Stimulated activated CD4-positive, alpha-beta T cell treated with anti-CD3 and anti-CD28 coated beads, Interleukin-12 subunit alpha, Interleukin-12 subunit beta, amount 100 ng/mL, for 24 hours (primary cell): ENCODE measurements around the gene SDCCAG8.

Experiments
- DNase-seq, 2 experiments: peaks; one replicate each; pipeline ENCODE4 v3.0.0-alpha.2; 2020; ENCODE audit warnings: low read depth in 2 of 2

SDCCAG8 gene

DNA sequence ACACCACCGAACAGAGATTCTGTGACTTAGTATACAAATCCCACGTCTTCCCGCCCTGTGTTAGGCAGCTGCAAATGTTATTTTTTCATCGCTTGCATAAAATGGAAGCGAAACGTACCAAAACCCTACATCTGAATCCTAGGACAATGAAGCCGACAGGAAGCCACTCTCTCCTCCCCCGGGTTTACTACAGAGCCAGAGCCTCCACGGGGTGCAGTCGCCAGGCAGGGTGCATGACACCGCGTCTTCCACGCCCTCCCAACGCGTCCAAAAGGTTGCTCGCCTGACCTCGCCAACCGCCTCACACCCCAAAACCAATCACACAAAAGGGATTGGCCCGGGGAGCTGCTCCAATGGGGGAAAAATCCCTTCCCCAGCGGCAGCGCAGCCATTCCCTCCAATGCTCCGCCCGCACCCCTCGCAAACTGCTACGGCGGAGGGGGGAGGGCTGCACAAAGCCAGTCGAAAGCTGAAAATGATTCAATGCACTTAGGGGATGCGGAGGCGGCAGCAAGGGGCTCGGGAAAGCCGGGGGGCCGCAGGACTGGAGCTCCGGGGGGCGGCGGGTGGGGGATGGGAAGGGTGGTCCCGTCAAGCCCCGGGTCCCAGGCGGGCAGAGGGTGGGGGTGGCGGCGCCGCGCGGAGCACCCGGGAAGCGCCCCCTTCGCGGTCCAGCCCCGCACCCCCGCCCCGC is 1.5 kb upstream of the SDCCAG8 start:
- DNase-seq = peak; percentile 41 to 55

GRCh38 chr1:243254927-243255790 is 682 bp upstream of the SDCCAG8 start, which contains the start of gene CEP170:
Gene CEP170, minus strand, starts transcription at chr1:243255281. Its CDS starts 30,001 bp downstream, at chr1:243225280.
- DNase-seq = peak; percentile 80 to 87

DNA sequence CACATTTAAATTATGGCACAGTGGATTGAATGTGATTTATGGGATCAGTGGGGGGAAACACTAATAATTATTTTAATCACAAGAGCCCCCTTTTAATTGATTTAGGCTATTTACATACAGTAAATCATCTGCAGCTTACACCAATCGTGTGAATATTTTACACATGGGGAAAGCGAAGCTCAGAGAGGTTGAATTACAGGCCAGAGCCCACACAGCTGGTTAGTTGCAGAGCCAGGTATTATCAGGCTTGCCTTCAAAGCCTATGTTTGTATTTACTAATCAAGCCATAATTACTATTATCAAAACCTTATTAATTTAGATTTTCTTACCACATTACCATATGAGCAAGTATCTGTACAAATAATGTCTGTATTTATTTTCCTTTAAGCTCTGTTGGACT is 749 bp downstream of the SDCCAG8 start:
- no peak for DNase-seq

DNA sequence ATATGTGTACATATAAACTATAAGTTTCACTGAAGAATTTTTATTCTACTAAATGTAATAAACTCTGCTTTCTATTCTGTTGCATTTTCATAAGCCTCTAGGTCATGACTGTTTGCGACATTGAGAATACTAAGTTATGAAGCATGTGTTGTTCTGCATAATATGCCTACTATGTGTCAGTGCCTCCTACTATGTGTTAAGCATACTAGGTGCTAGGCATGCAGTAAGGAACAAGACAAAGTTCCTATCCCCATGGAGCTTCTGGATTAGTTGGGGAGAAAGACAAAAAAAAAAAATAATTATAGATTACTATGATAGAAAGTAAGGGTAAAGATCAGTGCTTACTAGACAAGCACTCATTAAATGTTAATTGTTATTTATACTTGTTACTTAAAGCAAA is 1.3 kb downstream of the SDCCAG8 start:
- DNase-seq = no peak

GRCh38 chr1:243258731-243259130 is 2.9 kb downstream of the SDCCAG8 start:
- no peak for DNase-seq

DNA sequence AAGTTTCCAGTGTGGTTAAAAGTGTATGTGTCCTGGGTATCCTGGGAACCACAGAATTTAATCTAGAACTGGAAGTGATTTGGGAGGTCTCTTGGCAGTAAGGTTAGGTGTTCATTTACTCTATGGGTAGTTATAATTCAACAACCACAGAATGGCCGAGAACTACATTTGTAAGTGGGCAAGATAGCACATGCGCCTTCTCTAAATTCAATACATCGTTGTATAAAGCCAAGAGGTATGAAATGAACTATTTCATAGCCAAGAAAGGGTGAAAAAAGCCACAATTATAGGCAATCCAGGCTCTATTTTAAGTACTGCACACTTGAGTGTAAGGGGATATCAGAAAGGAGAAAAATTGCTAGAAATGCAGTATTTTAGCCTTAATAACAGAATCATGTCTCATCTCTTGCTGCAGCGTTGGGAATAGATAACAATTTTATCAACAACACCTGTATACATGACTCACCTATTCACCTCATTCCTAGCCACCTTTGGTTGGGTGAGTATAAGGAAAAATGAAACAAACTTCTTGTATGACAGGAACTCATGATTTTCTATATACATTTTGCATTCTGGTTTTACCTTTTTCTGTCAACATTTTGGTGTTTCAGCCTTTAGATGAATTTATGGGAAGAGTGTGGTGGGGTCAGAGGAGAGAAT is 4.5 kb downstream of the SDCCAG8 start:
- no peak for DNase-seq

GRCh38 chr1:243261390-243261789 is 5.5 kb downstream of the SDCCAG8 start:
- DNase-seq = no peak

GRCh38 chr1:243264717-243265116 is 8.9 kb downstream of the SDCCAG8 start:
- no peak for DNase-seq

DNA sequence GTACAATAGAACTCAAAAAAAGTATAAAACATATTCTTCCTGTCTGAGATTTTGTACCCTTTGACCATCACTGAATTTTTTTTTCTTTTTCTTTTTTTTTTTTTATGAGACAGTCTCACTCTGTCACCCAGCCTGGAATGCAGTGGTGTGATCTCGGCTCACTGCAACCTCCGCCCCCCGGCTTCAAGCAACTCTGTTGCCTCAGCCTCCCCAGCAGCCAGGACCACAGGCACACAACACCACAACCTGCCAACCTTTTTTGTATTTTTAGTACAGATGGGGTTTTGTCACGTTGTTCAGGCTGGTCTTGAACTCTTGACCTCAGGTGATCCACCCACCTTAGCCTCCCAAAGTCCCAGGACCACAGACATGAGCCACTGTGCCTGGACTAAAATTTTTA is 10.4 kb downstream of the SDCCAG8 start:
- DNase-seq = no peak

- DNase-seq = no peak
These were observed 11.6 kb downstream of the SDCCAG8 start for GRCh38 chr1:243267471-243267880.

DNA sequence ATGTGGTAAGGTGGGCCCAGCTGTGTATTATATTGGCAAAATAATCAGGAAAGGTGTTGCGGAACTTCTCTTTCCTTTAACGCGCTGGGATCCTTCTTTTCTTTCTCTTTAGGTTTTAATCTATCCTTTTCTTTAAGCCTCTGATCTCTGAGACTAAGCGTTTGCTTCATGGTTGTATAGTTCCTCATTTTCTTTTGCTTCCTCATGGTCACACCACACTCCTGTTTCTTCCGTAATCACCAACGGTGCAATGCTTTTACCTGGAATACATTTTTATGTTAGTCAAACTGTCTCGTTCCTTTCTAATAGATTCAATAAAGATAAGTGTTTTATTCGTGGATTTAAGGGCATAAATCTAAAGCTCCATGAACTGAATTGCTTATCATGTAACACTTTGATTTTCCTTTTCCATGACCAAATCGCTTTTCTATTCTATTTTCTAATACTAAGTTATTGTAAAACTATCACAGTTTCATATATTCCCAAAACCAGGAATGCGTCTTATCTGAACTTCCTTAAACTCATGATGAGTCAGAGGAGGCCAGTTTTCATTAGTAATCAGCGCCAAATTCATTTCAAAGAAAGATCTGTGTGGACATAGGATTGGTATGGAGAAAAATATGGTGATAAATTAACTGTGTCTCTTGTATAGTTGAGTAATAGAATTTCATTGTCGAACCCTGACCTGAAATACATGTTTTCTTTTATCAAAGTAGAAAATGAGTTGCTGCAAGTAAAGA is 12.2 kb downstream of the SDCCAG8 start:
- DNase-seq = no peak

DNA sequence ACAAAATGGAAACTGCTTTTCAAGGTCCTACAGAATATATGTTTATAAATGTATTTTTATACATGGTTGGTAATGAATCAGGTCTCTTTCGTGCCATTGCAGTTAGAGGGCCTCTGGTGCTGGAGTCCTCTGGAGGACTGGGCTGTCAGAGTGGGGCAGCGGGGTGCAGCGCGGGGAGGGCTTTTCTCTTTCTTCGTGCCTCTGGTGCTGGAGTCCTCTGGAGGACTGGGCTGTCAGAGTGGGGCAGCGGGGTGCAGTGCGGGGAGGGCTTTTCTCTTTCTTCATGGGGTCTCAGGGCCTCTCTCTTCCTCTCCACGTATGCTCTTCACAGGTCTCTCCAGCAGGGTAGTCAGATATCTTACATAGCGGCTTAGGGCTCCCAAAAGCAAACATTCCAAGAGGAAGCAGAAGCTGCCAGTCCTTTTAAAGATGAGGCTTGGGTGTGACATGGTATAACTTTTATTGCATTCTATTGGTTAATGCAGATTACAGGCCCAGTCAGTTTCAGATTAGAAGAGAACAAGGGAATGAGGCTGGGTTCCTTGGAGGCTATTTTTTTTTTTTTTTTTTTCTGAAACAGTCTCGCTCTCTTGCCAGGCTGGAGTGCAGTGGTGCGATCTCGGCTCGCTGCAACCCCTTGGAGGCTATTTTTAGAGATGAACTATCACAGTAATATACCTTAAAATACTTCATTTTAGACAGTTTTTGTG is 13.1 kb downstream of the SDCCAG8 start:
- no peak for DNase-seq

DNA sequence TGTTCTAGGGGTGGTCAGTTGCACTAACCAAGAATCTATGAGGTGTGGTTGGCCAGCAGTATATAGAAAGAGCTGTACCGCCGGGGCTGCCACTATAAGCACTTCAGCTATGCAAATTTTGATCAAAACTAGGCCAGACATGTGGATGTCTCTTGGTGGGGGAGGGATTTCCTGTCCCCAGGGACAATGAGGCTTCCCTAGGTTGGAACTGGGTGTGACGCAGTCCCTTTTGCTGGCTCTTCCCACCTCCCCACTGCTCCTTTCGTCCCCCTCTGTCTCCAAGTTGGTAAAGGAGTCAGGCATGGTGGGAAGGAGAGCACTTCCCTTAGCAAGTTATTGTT is 13.6 kb downstream of the SDCCAG8 start:
- DNase-seq = no peak

- no peak for DNase-seq
These were observed 14.4 kb downstream of the SDCCAG8 start for GRCh38 chr1:243270097-243270864.

DNA sequence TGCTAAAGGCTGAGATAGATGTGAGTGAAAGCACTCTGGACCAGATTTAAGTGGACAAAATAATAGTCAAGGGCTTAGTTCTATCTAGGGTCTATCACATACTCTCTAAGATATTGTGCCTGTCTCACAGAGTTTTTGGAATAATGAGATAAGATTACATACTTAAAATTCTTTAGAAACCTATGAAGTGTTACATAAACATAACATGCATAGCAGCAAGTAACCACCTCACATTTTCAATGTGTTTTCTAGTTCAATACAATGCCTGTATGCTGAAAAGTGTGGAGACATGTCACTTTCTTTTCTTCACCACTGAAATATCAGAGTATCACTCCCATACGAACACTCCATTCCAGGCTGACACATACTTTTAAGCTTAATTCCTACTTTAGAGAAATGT is 16.2 kb downstream of the SDCCAG8 start:
- DNase-seq = no peak

GRCh38 chr1:243272401-243272800 is 16.6 kb downstream of the SDCCAG8 start:
- DNase-seq = no peak

GRCh38 chr1:243273506-243273905 is 17.7 kb downstream of the SDCCAG8 start:
- no peak for DNase-seq

GRCh38 chr1:243273945-243274344 is 18.1 kb downstream of the SDCCAG8 start:
- DNase-seq = no peak

DNA sequence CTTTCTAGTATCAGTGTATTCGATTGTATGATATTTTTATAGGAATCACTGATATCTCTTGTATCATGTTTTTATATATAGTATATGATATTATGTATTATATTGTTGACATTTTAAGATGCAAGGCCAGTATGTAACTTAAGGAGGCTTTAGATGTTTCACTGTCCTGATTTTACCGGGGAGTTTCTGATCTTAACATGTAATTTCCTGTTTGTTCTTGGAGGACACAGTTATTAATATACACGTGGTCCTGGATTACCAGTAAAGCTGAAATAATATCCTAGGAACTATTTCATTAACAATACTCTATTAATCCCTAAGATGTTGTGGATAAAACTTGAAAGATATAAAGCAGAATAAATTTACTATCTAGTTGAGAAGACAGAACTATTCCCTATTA is 19.5 kb downstream of the SDCCAG8 start:
- no peak for DNase-seq

GRCh38 chr1:243280571-243281129 is 24.8 kb downstream of the SDCCAG8 start:
- DNase-seq = no peak
